ENCODE data around the gene TMEM62. TPM values are rescaled to one million over a fixed set of nuclear protein-coding genes. Genes with fewer than 3 reads are reported as not detected.

Gene TMEM62
- total and polyA plus RNA-seq, 10 donors = 17.7 to 47.7 (median 29.9) TPM

DNA sequence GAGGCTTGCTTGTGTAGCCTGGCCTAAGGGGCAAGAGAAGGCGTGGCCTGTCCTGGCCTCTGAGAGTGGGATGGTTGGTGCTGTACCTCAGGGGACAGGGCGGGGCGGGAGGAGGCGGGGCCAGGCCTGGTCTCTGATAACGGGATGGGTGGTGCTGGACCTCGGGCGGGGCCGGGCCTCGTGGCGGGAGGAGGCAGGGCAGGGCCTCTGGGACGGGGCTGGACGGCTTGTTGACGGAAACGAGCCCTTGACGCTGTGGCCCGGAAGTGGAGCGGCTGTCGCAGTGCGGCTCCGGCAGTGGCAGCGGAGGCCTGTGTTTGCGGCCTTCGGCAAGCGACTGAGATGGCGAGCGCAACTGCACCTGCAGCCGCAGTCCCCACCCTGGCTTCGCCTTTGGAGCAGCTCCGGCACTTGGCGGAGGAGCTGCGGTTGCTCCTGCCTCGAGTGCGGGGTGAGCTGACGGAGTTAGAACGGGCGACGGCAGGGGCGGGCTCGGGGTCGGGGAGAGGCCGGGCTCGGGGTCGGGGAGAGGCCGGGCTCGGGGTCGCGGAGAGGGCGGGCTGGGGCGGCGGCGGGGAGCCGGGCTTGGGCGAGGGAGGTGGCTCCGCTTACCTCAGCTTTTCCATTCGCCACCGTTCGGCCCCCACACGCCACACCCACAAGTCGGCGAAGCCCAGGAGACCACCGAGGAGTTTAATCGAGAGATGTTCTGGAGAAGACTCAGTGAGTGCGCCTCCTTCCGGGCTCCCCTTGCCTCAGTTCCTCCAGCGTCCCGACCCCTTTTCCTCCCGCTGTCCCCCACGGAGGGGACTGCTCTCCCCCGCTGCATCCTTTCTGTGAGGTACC is 52.0 kb downstream of the TMEM62 start, which contains the start of gene CCNDBP1:
CCNDBP1 (plus strand) TSS at position 247 of the 846 bp plus-strand sequence; CDS start at position 343, 96 bp downstream.
- peaks cover 0 to 66% (median 26%) of the 10 kb centered on the region in 6 donors for H3K36me3 ChIP-seq
- peak within 1 kb of the TSS; percentile 51 to 84 (median 63) for H3K4me3 ChIP-seq
- peak; percentile 100 for DNase-seq
- TF ChIP-seq CTCF (IDR thresholded peaks at IDR 0.05 in 8 of 11, conservative IDR thresholded peaks at IDR 0.05 in 3 of 11) (peak in 8 of 11 experiments; percentile 21 to 64 (median 43)), POLR2AphosphoS5 (IDR thresholded peaks at IDR 0.05) (peak; percentile 98 to 99 (median 99)), POLR2A (IDR thresholded peaks at IDR 0.05) (peak; percentile 80 to 87 (median 81))
- H3K4me1 ChIP-seq = peaks cover 19 to 54% (median 39%) of the 10 kb centered on the region in 6 donors
- intact Hi-C loops (cut with DNase I; ENCODE audit: low total_unique reads) = no loop called here
- peak within 1 kb of the TSS; percentile 92 to 99 (median 96) for H3K27ac ChIP-seq
- H3K9me3 ChIP-seq = no peaks in the 10 kb centered on the region
- WGBS, 5 donors = 0 to 3% (median 1%) methylated on average over 19 to 69 of the region's 69 CpGs
- H3K27me3 ChIP-seq (replicated peaks in 1 of 7) = no peaks in the 10 kb centered on the region

GRCh38 chr15:43186003-43186353 is 52.6 kb downstream of the TMEM62 start:
- intact Hi-C loops (cut with DNase I; ENCODE audit: low total_unique reads) = no loop called here

DNA sequence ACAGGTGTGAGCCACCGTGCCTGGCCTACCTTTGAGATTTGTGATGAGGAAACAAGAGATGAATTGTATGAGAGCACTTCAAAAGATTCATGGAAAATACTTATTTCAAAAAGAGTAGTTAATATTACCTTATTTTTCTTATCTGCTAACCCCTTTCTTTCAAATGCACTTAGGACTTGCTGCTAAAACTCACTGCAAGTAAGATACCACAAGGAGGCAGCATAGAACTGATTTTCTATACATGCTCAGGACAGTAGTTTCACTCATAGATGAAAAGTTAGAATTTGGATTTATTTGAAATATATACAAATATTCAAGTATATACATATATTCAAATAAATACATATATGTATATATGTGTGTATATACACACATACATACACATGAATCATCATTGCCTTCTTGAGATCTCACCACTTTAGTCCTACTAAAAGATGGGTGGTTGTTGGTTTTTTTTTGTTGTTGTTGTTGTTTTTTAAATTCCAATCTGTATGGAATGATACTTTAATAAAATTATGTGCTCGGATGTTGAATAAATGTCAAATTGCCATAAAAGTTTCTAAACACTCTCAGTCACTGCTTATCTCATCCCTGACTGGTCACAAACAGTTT is 54.3 kb downstream of the TMEM62 start:
- TF ChIP-seq POLR2AphosphoS5 (IDR thresholded peaks at IDR 0.05) (no peak), CTCF (IDR thresholded peaks at IDR 0.05 in 8 of 11, conservative IDR thresholded peaks at IDR 0.05 in 3 of 11) (peak in 10 of 11 experiments; percentile 21 to 76 (median 54))

More at GRCh38 chr15:43186003-43186353, 52.6 kb downstream of the TMEM62 start:
- H3K4me3 ChIP-seq = peak overlapping the region; percentile 51 to 84 (median 63)
- H3K27me3 ChIP-seq (replicated peaks in 1 of 7) = no peaks in the 10 kb centered on the region
- no peak for TF ChIP-seq POLR2A (IDR thresholded peaks at IDR 0.05)
- peak in 1 of 3 donors; percentile 56 for TF ChIP-seq POLR2AphosphoS5 (IDR thresholded peaks at IDR 0.05)
- no peak for DNase-seq
- H3K27ac ChIP-seq = peak overlapping the region; percentile 92 to 99 (median 96)
- peaks cover 0 to 66% (median 31%) of the 10 kb centered on the region in 6 donors for H3K36me3 ChIP-seq
- peaks cover 19 to 54% (median 40%) of the 10 kb centered on the region in 6 donors for H3K4me1 ChIP-seq
- no peaks in the 10 kb centered on the region for H3K9me3 ChIP-seq
- 2 to 6% (median 3%) methylated on average over 13 of the region's 13 CpGs for WGBS, 5 donors

DNA sequence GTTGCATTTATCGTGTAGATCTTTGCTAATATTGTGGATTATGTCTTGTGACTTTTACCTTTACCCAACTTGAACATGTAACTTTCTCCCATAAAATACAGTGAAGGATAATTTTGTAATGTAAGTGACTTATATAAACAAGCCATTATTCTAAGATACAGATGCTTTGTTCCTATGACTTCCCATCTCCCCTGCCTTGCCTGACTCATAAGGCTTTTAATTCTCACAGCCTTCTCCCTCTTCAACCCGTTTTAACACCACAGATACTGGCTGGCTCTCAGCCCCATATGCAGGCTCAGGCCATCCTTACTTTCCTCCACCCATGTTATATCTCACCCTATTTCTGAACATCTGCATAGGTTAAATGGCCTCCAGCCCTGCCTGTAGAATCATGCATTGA is 55.9 kb downstream of the TMEM62 start:
- H3K4me3 ChIP-seq = no peak overlapping the region
- peaks cover 19 to 57% (median 40%) of the 10 kb centered on the region in 6 donors for H3K4me1 ChIP-seq
- peaks cover 3 to 68% (median 54%) of the 10 kb centered on the region in 6 donors for H3K36me3 ChIP-seq
- TF ChIP-seq POLR2AphosphoS5 (IDR thresholded peaks at IDR 0.05) (no peak), POLR2A (IDR thresholded peaks at IDR 0.05) (no peak), CTCF (IDR thresholded peaks at IDR 0.05 in 8 of 11, conservative IDR thresholded peaks at IDR 0.05 in 3 of 11) (no peak)
- DNase-seq = no peak
- intact Hi-C loops (cut with DNase I; ENCODE audit: low total_unique reads) = no loop called here
- 74 to 94% (median 86%) methylated on average over 2 of the region's 2 CpGs for WGBS, 5 donors
- H3K27me3 ChIP-seq (replicated peaks in 1 of 7) = no peaks in the 10 kb centered on the region
- H3K9me3 ChIP-seq = no peaks in the 10 kb centered on the region
- no peak overlapping the region for H3K27ac ChIP-seq

More for the DNA sequence above, 54.3 kb downstream of the TMEM62 start:
- no peaks in the 10 kb centered on the region for H3K9me3 ChIP-seq
- peak overlapping the region in 2 of 8 donors; percentile 3 to 97 for H3K27ac ChIP-seq
- peaks cover 0 to 66% (median 39%) of the 10 kb centered on the region in 6 donors for H3K36me3 ChIP-seq
- WGBS, 5 donors = 77 to 84% (median 80%) methylated on average over 2 of the region's 2 CpGs
- DNase-seq = no peak
- intact Hi-C loops (cut with DNase I; ENCODE audit: low total_unique reads) = no loop called here
- no peak overlapping the region for H3K4me3 ChIP-seq
- H3K4me1 ChIP-seq = peaks cover 19 to 57% (median 40%) of the 10 kb centered on the region in 6 donors
- no peaks in the 10 kb centered on the region for H3K27me3 ChIP-seq (replicated peaks in 1 of 7)

All from spleen (tissue), 11 donors.